Naive B cell (primary cell): ENCODE measurements around the gene SHB. TPM values are rescaled to one million over a fixed set of nuclear protein-coding genes. Genes with fewer than 3 reads are reported as not detected.

Experiments used
- ATAC-seq, 2 donors: fragments of 150-1000 bp; cut with Tn5 transposase; 2 replicates each; pipeline ENCODE4 v1.10.0; 2021; ENCODE audit warnings: low read depth in 2 of 2, mild to moderate bottlenecking in 2 of 2, moderate library complexity in 2 of 2
- DNase-seq: peaks from one replicate; pipeline ENCODE4 v3.0.0; 2022
- H3K27ac Mint-ChIP-seq, 6 donors: one replicate each; pipeline ENCODE4 v1.8.0; 2020 to 2022; ENCODE audit warnings: mild to moderate bottlenecking in 6 of 6, mixed read lengths in 6 of 6, moderate library complexity in 5 of 6, inconsistent platforms in 2 of 6
- H3K27me3 Mint-ChIP-seq, 3 donors: one replicate each; pipeline ENCODE4 v1.8.0; 2021 to 2022; ENCODE audit warnings: mixed read lengths in 3 of 3, mild to moderate bottlenecking in 1 of 3
- H3K36me3 Mint-ChIP-seq, 2 donors: one replicate each; pipeline ENCODE4 v1.8.0; 2020 to 2022; ENCODE audit warnings: mixed read lengths in 2 of 2, inconsistent platforms in 1 of 2, mild to moderate bottlenecking in 1 of 2
- H3K4me1 Mint-ChIP-seq, 3 donors: one replicate each; pipeline ENCODE4 v1.8.0; 2020 to 2022; ENCODE audit warnings: mixed read lengths in 3 of 3, inconsistent platforms in 1 of 3, mild to moderate bottlenecking in 1 of 3, moderate library complexity in 1 of 3
- H3K4me3 Mint-ChIP-seq, 8 donors: one replicate each; pipeline ENCODE4 v1.8.0; 2020 to 2022; ENCODE audit warnings: mild to moderate bottlenecking in 8 of 8, mixed read lengths in 8 of 8, moderate library complexity in 8 of 8, inconsistent platforms in 2 of 8
- H3K9me3 Mint-ChIP-seq, 7 donors: one replicate each; pipeline ENCODE4 v1.8.0; 2020 to 2022; ENCODE audit warnings: mixed read lengths in 7 of 7, mild to moderate bottlenecking in 5 of 7, inconsistent platforms in 2 of 7, moderate library complexity in 1 of 7
- polyA plus RNA-seq, 6 donors: library from polyadenylated mRNA; unstranded; fragments of 300-500 nt; fragmentation: Illumina TruSeq; gene quantifications; one replicate each; pipeline ENCODE4 v1.2.3, GENCODE V29; 2021; ENCODE audit warnings: low read depth in 6 of 6

The SHB gene
- polyA plus RNA-seq, 6 donors from 2014 or later = 0.17 to 0.55 (median 0.27) TPM

DNA sequence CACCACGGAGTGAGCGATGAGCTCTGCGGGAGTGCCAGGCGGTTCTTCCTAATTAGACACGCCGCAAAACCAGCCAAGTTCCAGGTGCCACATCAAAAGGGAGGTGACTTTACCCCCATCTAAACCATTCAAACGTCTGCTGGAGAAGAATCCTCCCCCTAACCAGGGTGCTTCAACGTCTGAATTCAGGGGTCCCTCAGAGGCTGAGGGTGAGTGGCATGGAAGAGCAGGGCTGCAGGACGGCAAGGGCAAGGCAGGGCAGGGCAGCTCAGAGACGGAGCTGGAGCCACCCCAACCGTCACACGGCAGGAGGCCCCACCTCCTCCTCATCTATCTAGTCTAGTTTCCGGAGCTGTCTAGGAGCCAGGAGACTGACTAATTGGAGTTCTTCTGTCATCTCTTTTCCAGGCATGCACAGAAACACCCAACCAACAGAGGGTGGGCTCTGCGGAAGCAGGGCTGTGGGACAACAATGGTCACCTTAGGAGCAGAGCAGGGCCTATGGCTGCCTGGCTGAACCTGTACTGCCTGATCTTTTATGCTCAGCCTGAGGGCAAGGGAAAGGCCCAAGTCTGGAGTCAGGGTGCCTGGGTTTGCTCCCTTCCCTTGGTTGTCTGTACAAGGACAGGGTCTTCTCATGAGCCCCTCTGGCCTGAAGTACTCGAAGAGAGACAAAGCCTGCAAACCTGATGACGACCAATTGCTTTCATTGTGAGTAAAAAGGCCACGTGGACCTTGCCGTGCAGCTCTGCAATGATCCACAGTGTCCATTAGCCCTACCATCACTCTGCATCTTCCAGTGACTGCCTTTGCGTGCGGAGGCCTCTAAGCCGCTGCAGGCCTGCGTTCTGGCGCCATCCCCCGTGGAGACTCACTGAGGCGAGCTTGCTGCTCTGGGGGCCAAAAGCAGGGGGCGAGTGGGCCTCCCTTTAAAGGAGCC, 84.1 kb downstream of the SHB start:
- Mint-ChIP-seq H3K36me3 (no peaks in the 10 kb centered on the region), H3K4me3 (no peak overlapping the region), H3K4me1 (no peaks in the 10 kb centered on the region), H3K9me3 (no peaks in the 10 kb centered on the region), H3K27me3 (no peaks in the 10 kb centered on the region), H3K27ac (no peak overlapping the region)
- DNase-seq (no peak), ATAC-seq (no peak)

DNA sequence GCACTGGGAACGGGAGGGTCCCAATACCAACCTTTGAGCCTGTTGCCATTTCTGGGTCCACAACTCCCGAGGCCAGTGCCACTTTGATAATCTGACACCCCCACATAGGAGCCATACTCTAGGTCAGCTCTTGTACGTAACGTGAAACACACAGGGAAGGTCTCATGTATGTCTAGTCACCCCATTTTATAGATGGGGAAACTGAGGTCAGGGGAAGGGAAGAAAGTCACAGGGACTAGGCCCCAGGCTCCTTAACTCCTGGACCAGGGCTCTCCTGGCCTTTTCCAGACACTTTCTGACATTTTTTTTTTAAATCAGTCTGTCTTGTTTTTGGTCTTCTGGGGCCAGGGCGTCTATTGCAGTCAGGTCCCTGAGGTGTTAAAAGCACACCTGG, 84.8 kb downstream of the SHB start:
- no peaks in the 10 kb centered on the region for H3K36me3 Mint-ChIP-seq
- H3K27ac Mint-ChIP-seq = no peak overlapping the region
- no peaks in the 10 kb centered on the region for H3K27me3 Mint-ChIP-seq
- no peaks in the 10 kb centered on the region for H3K9me3 Mint-ChIP-seq
- DNase-seq (no peak), ATAC-seq (no peak)
- no peaks in the 10 kb centered on the region for H3K4me1 Mint-ChIP-seq
- H3K4me3 Mint-ChIP-seq = no peak overlapping the region

DNA sequence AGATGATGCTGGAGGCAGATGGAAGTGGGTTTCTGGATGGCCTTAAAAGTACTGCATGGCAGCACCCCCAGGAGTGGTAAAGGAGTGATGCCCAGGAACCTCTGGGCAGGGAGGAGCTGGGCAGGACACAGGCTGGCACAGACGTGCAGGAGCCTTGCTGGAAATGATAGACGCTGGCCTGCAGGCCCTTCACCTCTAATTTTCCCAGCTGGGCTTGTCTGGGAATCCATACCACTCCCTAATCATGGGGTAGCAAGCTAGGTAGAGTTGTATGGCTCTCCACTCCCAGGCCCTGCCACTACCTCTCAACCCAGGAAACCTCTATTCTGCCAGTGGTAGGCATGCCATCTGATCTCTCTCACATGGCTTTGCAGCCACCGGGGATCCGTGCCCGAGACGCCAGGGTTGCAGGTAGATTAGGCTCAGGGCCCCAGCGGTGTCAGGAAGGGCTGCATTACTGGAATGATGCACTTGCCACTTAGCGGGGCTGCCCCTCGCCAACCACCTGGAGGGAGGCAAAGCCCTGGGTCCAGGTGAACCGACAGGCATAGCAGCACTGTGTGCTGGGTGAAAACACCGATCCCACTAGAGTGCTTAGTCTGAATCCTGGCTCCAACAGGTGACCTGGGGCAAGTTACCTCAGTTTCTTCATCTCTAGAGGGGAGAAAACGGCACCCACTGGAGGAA, 85.5 kb downstream of the SHB start:
- DNase-seq = no peak
- H3K9me3 Mint-ChIP-seq = no peaks in the 10 kb centered on the region
- H3K4me1 Mint-ChIP-seq = no peaks in the 10 kb centered on the region
- no peaks in the 10 kb centered on the region for H3K36me3 Mint-ChIP-seq
- H3K27me3 Mint-ChIP-seq = no peaks in the 10 kb centered on the region
- no peak overlapping the region for H3K4me3 Mint-ChIP-seq
- H3K27ac Mint-ChIP-seq = peak overlapping the region in 1 of 6 donors; percentile 58
- no peak for ATAC-seq

DNA sequence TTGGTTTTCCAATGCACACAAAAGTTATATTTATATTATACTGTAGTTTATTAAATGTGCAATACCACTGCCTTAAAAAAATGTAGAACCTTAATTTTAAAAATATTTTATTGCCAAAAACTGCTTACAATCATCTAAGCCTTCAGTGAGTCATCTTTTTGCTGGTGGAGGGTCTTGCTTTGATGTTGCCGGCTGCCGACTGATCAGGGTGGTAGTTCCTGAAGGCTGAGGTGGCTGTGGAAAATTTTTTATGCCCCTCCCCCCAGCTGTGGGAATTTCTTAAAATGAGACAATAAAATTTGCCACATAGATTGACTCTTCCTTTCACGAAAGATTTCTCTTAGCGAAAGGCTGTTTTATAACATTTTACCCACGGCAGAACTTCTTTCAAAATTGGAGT, 89.2 kb downstream of the SHB start:
- H3K27me3 Mint-ChIP-seq = peaks cover 0 to 13% (median 0%) of the 10 kb centered on the region in 3 donors
- ATAC-seq = no peak

DNA sequence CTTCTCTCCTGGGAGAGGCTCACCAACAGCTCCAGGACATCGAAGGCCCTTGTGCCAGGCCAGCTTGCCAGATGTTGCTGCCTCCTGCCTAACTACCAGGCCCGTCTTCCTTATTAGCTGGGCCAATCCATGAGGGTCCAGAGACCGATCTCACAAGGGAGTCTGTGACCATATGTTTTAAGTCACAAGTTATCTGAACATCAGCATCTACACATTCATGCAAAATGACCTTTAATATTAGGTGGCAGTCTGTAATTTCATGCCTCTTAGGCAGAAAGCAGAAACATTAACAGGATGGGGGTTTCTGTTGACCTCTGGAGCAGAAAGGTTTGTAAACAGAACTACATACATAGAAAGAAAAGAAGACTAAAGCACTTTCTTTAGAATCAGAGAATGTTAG, 90.0 kb downstream of the SHB start:
- Mint-ChIP-seq H3K9me3 (no peaks in the 10 kb centered on the region), H3K4me1 (no peaks in the 10 kb centered on the region), H3K27me3 (peaks cover 0 to 13% (median 0%) of the 10 kb centered on the region in 3 donors), H3K4me3 (no peak overlapping the region), H3K27ac (no peak overlapping the region), H3K36me3 (no peaks in the 10 kb centered on the region)
- DNase-seq (no peak), ATAC-seq (no peak)

More for the DNA sequence above, 89.2 kb downstream of the SHB start:
- Mint-ChIP-seq H3K4me1 (no peaks in the 10 kb centered on the region), H3K4me3 (no peak overlapping the region), H3K9me3 (no peaks in the 10 kb centered on the region), H3K27ac (no peak overlapping the region), H3K36me3 (no peaks in the 10 kb centered on the region)
- DNase-seq = no peak

DNA sequence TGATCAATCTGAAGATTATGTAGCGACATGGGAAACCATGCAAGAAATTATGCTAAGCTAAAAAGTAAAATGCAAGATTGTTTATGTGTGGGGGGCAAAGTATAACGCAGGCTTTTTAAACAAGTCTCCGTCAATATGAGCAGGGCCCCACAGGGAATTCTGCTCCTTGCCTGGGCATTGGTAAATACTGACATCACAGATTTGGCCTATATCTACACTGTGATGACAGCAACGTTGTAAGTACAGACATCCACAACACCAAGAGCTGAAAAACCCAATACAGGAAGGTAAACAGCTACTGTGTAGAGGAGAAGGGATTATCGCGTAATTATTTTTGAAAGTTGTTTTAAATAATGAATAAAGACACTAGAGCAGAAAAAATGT, 90.6 kb downstream of the SHB start:
- Mint-ChIP-seq H3K4me1 (no peaks in the 10 kb centered on the region), H3K9me3 (no peaks in the 10 kb centered on the region), H3K27me3 (peaks cover 0 to 13% (median 0%) of the 10 kb centered on the region in 3 donors), H3K4me3 (no peak overlapping the region), H3K36me3 (no peaks in the 10 kb centered on the region), H3K27ac (no peak overlapping the region)
- DNase-seq (no peak), ATAC-seq (no peak)

DNA sequence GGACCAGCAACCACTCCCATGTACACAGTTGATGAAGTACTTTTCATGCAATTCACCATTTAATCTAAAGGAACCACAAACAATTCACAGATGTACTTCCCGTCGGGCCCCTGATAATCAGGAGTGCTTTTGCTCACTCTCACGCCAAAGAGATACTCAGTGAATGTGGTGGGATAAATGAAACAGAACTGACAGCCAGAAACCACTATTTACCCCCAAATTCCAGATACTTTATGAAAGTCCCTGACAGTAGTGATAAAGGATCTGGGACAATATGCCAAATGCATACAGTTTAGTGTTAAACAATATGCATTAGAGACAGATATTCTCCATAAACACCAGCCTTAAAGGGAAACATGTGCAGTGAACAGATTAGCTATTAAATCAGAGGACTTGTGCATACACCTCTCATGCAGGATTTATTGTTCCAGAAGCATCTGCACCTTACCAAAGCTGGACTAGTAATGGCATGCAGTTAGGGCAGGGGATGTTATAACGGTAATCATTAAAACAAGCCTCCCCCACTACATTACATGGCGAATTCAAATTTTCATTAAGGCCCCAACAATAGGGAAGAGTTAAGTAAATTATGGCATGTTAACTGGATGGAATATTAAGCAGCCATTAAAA, 91.1 kb downstream of the SHB start:
- DNase-seq (no peak), ATAC-seq (no peak)
- Mint-ChIP-seq H3K9me3 (no peaks in the 10 kb centered on the region), H3K4me3 (no peak overlapping the region), H3K4me1 (no peaks in the 10 kb centered on the region), H3K27ac (peak overlapping the region in 1 of 6 donors; percentile 8), H3K27me3 (peaks cover 0 to 13% (median 0%) of the 10 kb centered on the region in 3 donors), H3K36me3 (no peaks in the 10 kb centered on the region)

DNA sequence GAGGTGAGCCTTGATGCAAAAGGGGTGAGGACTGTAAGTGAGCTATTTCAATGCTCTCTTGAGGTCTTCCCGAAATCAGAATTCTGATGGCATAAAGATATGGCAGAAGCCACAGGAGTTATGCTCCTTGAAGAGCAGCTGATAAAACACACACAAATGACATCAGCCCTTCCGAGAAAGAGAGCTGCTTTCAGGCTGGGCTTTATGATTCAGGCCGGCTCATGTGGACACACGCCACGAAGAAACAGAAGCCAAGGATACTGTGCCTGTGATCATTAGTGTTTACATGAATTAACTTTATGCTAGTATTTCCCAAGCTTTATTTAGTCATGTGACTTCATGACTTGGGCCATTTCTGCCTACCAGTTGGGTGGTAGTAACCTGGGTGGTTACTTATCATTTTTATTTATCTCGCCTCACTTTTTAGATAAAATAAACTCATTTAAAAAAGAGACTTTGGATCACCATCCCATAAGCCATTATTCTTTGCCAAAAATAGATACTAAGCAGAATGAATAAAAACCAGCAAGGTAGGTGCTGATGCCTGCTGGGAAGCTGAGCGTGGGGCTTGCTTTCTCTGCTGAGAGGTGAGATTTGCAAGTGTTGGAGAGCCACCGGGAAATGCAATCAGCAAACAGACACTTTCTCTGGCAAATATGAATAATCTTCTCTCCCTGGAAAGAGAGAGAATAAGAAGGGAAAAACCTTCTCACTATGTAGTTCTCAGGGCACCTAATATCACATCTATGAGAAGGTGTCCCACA, 92.1 kb downstream of the SHB start:
- Mint-ChIP-seq H3K36me3 (no peaks in the 10 kb centered on the region), H3K4me3 (no peak overlapping the region), H3K27ac (no peak overlapping the region), H3K27me3 (peaks cover 0 to 13% (median 0%) of the 10 kb centered on the region in 3 donors), H3K4me1 (no peaks in the 10 kb centered on the region), H3K9me3 (no peaks in the 10 kb centered on the region)
- no peak for DNase-seq
- no peak for ATAC-seq

DNA sequence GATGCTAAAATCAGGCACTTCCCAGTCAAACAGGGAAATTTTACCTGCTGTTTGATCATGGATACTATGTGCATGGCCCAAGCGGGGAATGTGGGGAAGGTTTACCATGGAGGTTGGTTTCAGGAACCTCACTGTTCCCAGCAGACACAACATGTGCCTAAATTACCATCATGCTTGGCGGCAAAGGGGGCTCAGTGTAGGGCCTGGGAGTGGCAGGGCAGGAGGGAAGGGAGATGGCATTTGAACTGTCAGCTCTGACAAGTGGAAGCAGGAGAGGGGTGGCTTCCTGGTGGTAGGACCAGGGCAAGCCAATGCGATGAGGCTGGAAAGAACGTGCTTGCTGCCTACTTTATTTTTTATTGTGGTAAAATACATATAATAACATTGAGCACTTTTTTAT, 93.4 kb downstream of the SHB start:
- H3K9me3 Mint-ChIP-seq = no peaks in the 10 kb centered on the region
- H3K36me3 Mint-ChIP-seq = no peaks in the 10 kb centered on the region
- H3K27me3 Mint-ChIP-seq = peaks cover 0 to 13% (median 0%) of the 10 kb centered on the region in 3 donors
- no peak for ATAC-seq
- H3K4me1 Mint-ChIP-seq = no peaks in the 10 kb centered on the region
- H3K27ac Mint-ChIP-seq = no peak overlapping the region
- no peak for DNase-seq
- no peak overlapping the region for H3K4me3 Mint-ChIP-seq

DNA sequence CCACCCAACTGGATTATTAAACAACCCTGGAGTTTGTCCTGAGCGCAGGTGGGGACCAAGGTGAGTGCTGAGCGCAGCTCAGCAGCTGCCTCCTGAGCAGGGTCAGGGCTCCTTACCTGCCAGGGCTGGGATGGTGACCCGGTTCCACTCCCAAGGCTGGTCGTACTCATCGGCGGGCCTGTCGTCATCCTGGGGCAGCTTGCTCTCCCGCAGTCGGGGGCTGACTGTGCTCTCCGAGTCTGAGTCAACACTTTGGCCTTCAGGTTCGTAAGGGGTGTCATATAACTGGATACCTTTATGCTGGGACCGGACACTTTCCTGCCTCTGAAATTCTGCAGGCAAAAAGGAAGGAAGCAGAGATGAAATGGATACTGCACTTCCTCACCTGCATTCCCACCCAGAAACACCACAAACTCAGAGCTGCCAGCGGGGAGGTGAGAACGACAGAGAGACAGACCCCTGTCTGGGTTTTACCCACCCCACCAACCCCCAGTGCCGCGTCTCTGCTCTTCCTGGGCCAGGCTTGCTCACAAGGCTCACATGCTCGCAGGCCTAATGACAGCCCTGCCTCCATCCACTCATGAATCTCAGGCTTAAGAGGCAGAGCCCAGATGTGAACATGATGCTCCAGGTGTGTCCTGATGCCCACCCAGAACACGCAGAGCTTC, 94.4 kb downstream of the SHB start:
- Mint-ChIP-seq H3K4me1 (no peaks in the 10 kb centered on the region), H3K9me3 (no peaks in the 10 kb centered on the region), H3K27me3 (peaks cover 0 to 13% (median 0%) of the 10 kb centered on the region in 3 donors), H3K4me3 (no peak overlapping the region), H3K27ac (no peak overlapping the region), H3K36me3 (no peaks in the 10 kb centered on the region)
- no peak for DNase-seq
- ATAC-seq = no peak

DNA sequence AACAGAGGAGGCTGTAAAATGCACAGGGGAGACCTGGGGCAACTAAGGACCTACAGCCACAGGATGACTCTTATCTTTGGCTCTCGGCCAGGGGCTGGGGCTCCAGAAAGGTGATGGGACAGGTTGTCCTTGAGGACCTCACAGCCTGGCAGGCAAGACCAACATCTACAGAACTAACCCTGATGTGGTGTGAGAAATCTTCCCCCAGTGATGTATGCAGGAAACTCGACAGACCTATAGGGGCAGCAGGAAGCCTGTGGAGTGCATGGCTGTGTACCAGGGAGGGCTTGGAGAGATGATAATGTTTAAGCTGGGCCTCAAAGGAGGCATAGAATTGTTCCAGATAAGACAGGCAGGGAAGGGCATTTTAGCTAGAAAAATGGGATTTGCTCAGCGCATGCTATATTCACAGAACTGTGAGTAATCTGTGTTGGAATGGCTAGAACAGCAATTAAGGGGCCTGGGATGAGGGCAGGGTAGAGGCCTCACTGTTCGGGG, 96.6 kb downstream of the SHB start:
- ATAC-seq (no peak), DNase-seq (no peak)
- no peaks in the 10 kb centered on the region for H3K36me3 Mint-ChIP-seq
- no peak overlapping the region for H3K27ac Mint-ChIP-seq
- no peaks in the 10 kb centered on the region for H3K9me3 Mint-ChIP-seq
- peaks cover 0 to 8% (median 0%) of the 10 kb centered on the region in 3 donors for H3K27me3 Mint-ChIP-seq
- no peak overlapping the region for H3K4me3 Mint-ChIP-seq
- H3K4me1 Mint-ChIP-seq = no peaks in the 10 kb centered on the region

DNA sequence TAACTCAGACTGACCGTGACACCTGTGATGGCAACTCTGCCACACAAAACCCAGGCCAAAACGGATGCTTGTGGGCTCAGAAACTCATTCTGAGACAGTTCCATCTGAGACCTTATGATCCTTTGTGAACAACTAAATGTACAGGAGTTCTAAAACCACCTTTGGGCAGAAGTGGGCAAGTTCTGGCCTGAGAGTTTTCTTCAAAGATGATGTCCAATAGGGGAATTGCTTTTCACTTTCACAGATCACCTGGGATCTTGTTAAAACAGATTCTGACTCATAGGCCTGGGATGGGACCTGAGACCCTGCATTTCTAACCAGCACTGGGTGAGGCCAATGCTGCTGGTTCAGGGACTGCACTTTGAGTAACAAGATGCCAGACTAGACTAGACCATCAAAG, 97.3 kb downstream of the SHB start:
- no peaks in the 10 kb centered on the region for H3K4me1 Mint-ChIP-seq
- ATAC-seq = no peak

DNA sequence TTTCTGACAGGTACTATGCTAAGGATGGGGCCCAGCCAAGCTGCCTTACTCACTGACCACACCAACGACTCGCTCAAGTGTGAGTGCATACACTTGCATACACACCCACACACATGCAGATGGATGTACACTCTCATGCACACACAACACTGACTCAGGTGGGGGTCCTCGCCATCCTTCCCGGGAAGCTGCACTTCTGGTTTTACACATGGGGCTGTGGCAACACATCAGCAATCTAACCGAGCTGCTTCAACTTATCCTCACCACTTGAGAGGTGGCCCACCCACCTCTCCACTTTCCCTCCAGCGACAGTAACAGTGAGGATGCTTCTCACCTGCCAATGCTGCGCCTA, 97.9 kb downstream of the SHB start:
- Mint-ChIP-seq H3K27ac (no peak overlapping the region), H3K27me3 (peaks cover 0 to under 1% (median 0%) of the 10 kb centered on the region in 3 donors), H3K4me3 (no peak overlapping the region), H3K9me3 (no peaks in the 10 kb centered on the region), H3K4me1 (no peaks in the 10 kb centered on the region), H3K36me3 (no peaks in the 10 kb centered on the region)
- ATAC-seq (no peak), DNase-seq (no peak)

More for the DNA sequence above, 97.3 kb downstream of the SHB start:
- Mint-ChIP-seq H3K9me3 (no peaks in the 10 kb centered on the region), H3K4me3 (no peak overlapping the region), H3K36me3 (no peaks in the 10 kb centered on the region), H3K27ac (no peak overlapping the region), H3K27me3 (peaks cover 0 to 7% (median 0%) of the 10 kb centered on the region in 3 donors)
- DNase-seq = no peak
